Inflammatory macrophage treated with lipopolysaccharide for 4 hours (primary cell): ENCODE measurements around the gene CHL1.

ENCODE experiments used
- DNase-seq: peaks from one replicate; pipeline ENCODE4 v3.0.0-alpha.2; 2020

CHL1 gene

GRCh38 chr3:411226-411625 lies 214.7 kb downstream of the CHL1 start:
- DNase-seq: no peak

GRCh38 chr3:414063-414462 lies 217.5 kb downstream of the CHL1 start:
- peak; percentile 15 for DNase-seq

GRCh38 chr3:418239-418929 lies 221.8 kb downstream of the CHL1 start:
- no peak for DNase-seq

GRCh38 chr3:420584-420983 lies 224.0 kb downstream of the CHL1 start:
- DNase-seq: no peak

- DNase-seq: no peak
Measured at GRCh38 chr3:425079-425478, 228.5 kb downstream of the CHL1 start.

- no peak for DNase-seq
Measured at GRCh38 chr3:426072-426471, 229.5 kb downstream of the CHL1 start.

GRCh38 chr3:427128-427527 lies 230.6 kb downstream of the CHL1 start:
- DNase-seq: no peak

- DNase-seq: no peak
Measured at GRCh38 chr3:430186-430585, 233.6 kb downstream of the CHL1 start.

GRCh38 chr3:435161-435560 lies 238.6 kb downstream of the CHL1 start:
- no peak for DNase-seq

GRCh38 chr3:436053-436452 lies 239.5 kb downstream of the CHL1 start:
- no peak for DNase-seq

- no peak for DNase-seq
Measured at GRCh38 chr3:440826-441225, 244.3 kb downstream of the CHL1 start.

GRCh38 chr3:445960-446359 lies 249.4 kb downstream of the CHL1 start:
- DNase-seq: no peak

- no peak for DNase-seq
Measured at GRCh38 chr3:447671-448070, 251.1 kb downstream of the CHL1 start.

GRCh38 chr3:449711-450110 lies 253.1 kb downstream of the CHL1 start:
- DNase-seq: no peak

- no peak for DNase-seq
Measured at GRCh38 chr3:452221-452620, 255.7 kb downstream of the CHL1 start.

GRCh38 chr3:453106-453505 lies 256.5 kb downstream of the CHL1 start:
- DNase-seq: no peak

- DNase-seq: no peak
Measured at GRCh38 chr3:454986-455385, 258.4 kb downstream of the CHL1 start.

GRCh38 chr3:458124-458523 lies 261.6 kb downstream of the CHL1 start:
- no peak for DNase-seq

- DNase-seq: no peak
Measured at GRCh38 chr3:458653-459310, 262.2 kb downstream of the CHL1 start.
